ENCODE data around the gene EXOC3L4. TPM values are rescaled to one million over a fixed set of nuclear protein-coding genes. Genes with fewer than 3 reads are reported as not detected.
A peak's percentile ranks its signal among the peaks of the same experiment; 100 is the strongest.

The EXOC3L4 gene
- total and polyA plus RNA-seq, 2 of the 8 experiments (the other 6 are each of a cell fraction or from before 2014, with no cell fraction given), result 0.45 to 0.57 TPM

- CTCF ChIA-PET (ENCODE audit: partially characterized antibody), result interaction anchor here (1.0 to 2.2 kb wide), 5 partner anchors 9 to 203 kb away, joined by 3 to 9 read pairs (median 5); no protein-coding TSS in a partner anchor
- DNase-seq (ENCODE audit: low read depth in 1 of 2, low spot score in 2 of 2), result no peak
- Histone ChIP-seq H2BK15ac (ENCODE audit: low read length) (no peak overlapping the region), H4K5ac (ENCODE audit: insufficient read length, low read depth, low read length) (no peak overlapping the region), H2AFZ (ENCODE audit: low read length) (peak overlapping the region; percentile 76), H3K79me1 (ENCODE audit: low read depth, low read length) (no peaks in the 10 kb centered on the region; the same call in 1 of the 2 replicates), H3K27me3 (replicated peaks in 1 of 4; ENCODE audit: control insufficient read depth in 3 of 4, extremely low read depth in 1 of 4, insufficient read depth in 3 of 4, low read length in 3 of 4) (peaks cover 0 to 9% (median 2%) of the 10 kb centered on the region in 4 experiments; a peak in 1 of 7 replicates), H3K14ac (ENCODE audit: insufficient read length) (no peak overlapping the region), H2BK120ac (replicated peaks; ENCODE audit: low read depth, low read length) (no peak overlapping the region), H4K91ac (replicated peaks; ENCODE audit: insufficient read length, low read length) (peak overlapping the region; percentile 66), H3K9ac (replicated peaks in 1 of 4; ENCODE audit: extremely low read depth in 1 of 4, low read depth in 3 of 4, low read length in 3 of 4) (no peak overlapping the region), H2BK12ac (ENCODE audit: low read depth, low read length) (0 out of 2 replicates have a peak overlapping the region, but pooled peaks have one; percentile 60), H3K56ac (replicated peaks; ENCODE audit: insufficient read length, low read depth, low read length) (no peak overlapping the region), H3K18ac (ENCODE audit: extremely low read depth, low read length) (no peak overlapping the region), H3K36me3 (ENCODE audit: control insufficient read depth in 2 of 4, insufficient read depth in 4 of 4, low read length in 3 of 4) (no peaks in the 10 kb centered on the region), H3K4me1 (replicated peaks in 1 of 4; ENCODE audit: control insufficient read depth in 3 of 4, insufficient read depth in 4 of 4, low read length in 3 of 4) (peaks cover 0 to 6% (median 2%) of the 10 kb centered on the region in 4 experiments; a peak in 2 of 7 replicates), H2BK5ac (ENCODE audit: low read depth, low read length) (no peak overlapping the region), H2AK5ac (ENCODE audit: low read depth, low read length) (no peak overlapping the region), H3K27ac (ENCODE audit: low read depth, low read length) (no peak overlapping the region), H2BK20ac (ENCODE audit: low read length) (no peak overlapping the region), H4K20me1 (replicated peaks in 1 of 2; ENCODE audit: control insufficient read depth in 1 of 2, insufficient read depth in 2 of 2, low read length in 2 of 2) (no peaks in the 10 kb centered on the region), H3K9me3 (ENCODE audit: insufficient read depth in 2 of 2, low read depth in 1 of 2, low read length in 1 of 2) (no peaks in the 10 kb centered on the region), H3K79me2 (ENCODE audit: control insufficient read depth in 1 of 2, insufficient read depth in 2 of 2, low read length in 2 of 2) (no peaks in the 10 kb centered on the region), H3K4ac (replicated peaks; ENCODE audit: insufficient read length, low read depth, low read length) (no peak overlapping the region), H3K4me2 (ENCODE audit: insufficient read depth in 1 of 2, low read depth in 2 of 2, low read length in 2 of 2) (no peak overlapping the region), H3K23ac (ENCODE audit: insufficient read length) (no peak overlapping the region), H3K4me3 (ENCODE audit: extremely low read depth in 1 of 4, insufficient read depth in 2 of 4, low read depth in 3 of 4, low read length in 4 of 4) (no peak overlapping the region), H3K23me2 (ENCODE audit: low read depth, low read length) (peaks cover 5% of the 10 kb centered on the region; the same call in 1 of the 2 replicates), H4K8ac (ENCODE audit: extremely low read depth, insufficient read depth, low read length) (peak overlapping the region; percentile 11)
- POLR2A ChIA-PET (ENCODE audit: partially characterized antibody), result no interaction called here
- 81% methylated on average over 7 of the region's 8 CpGs; no CpG with 5 or more reads in 1 of the 2 experiments for WGBS, 2 experiments (ENCODE audit: extremely low coverage in 1 of 2, insufficient coverage in 1 of 2, insufficient read length in 1 of 2, insufficient replicate concordance in 2 of 2, low coverage in 1 of 2, low lambda C conversion rate in 2 of 2, missing lambda C conversion rate in 1 of 2)
- FAIRE-seq, result no peak
- TF ChIP-seq GTF2F1 (IDR thresholded peaks at IDR 0.05; ENCODE audit: borderline replicate concordance, low read depth, low read length) (no peak), TBP (IDR thresholded peaks at IDR 0.05; ENCODE audit: low read depth, low read length) (no peak), PHF8 (conservative IDR thresholded peaks at IDR 0.05; ENCODE audit: low read depth, low read length) (no peak), CEBPB (IDR thresholded peaks at IDR 0.05; ENCODE audit: low read depth, low read length) (no peak), GABPA (IDR thresholded peaks at IDR 0.05; ENCODE audit: borderline replicate concordance, insufficient read depth, low read length) (no peak), BCL11A (IDR thresholded peaks at IDR 0.05; ENCODE audit: low read depth in 2 of 2, low read length in 2 of 2) (no peak), NRF1 (IDR thresholded peaks at IDR 0.05; ENCODE audit: low read depth, low read length) (no peak), HDAC6 (IDR thresholded peaks at IDR 0.05; ENCODE audit: low read depth, low read length) (no peak), MAX (IDR thresholded peaks at IDR 0.05) (no peak), SP1 (IDR thresholded peaks at IDR 0.05; ENCODE audit: low read depth, low read length) (no peak), ATF2 (IDR thresholded peaks at IDR 0.05; ENCODE audit: low read length) (no peak)
Measured at GRCh38 chr14:103070263-103070885, 24.2 kb upstream of the EXOC3L4 start.

Measured in H1 (cell line).